Mononuclear cell (primary cell): Measurements from ENCODE around the gene RNF40. TPM values are rescaled to one million over a fixed set of nuclear protein-coding genes. Genes with fewer than 3 reads are reported as not detected.

Experiments used
- H3K27me3 ChIP-seq: 2 replicates; pipeline ENCODE4 v1.6.0; 2011; ENCODE audit warnings: low read length, control low read depth; ENCODE audit not compliant: insufficient read depth
- H3K4me1 ChIP-seq: 2 replicates; pipeline ENCODE4 v1.5.1; 2011; ENCODE audit warnings: mild to moderate bottlenecking, low read length, control low read depth; ENCODE audit not compliant: insufficient read depth
- H3K4me3 ChIP-seq: 2 replicates; pipeline ENCODE4 v1.5.1; 2011; ENCODE audit warnings: mild to moderate bottlenecking, low read length, moderate library complexity
- H3K9me3 ChIP-seq: 2 replicates; pipeline ENCODE4 v1.5.1; 2011; ENCODE audit warnings: low read depth, mild to moderate bottlenecking, control low read depth, low read length
- total RNA-seq: library from RNA; depleted of rRNA; stranded (reverse); fragments of >200 nt; gene quantifications from one replicate; pipeline ENCODE4 v1.2.3, GENCODE V29; 2012

The RNF40 gene
- 44.1 TPM for total RNA-seq

DNA sequence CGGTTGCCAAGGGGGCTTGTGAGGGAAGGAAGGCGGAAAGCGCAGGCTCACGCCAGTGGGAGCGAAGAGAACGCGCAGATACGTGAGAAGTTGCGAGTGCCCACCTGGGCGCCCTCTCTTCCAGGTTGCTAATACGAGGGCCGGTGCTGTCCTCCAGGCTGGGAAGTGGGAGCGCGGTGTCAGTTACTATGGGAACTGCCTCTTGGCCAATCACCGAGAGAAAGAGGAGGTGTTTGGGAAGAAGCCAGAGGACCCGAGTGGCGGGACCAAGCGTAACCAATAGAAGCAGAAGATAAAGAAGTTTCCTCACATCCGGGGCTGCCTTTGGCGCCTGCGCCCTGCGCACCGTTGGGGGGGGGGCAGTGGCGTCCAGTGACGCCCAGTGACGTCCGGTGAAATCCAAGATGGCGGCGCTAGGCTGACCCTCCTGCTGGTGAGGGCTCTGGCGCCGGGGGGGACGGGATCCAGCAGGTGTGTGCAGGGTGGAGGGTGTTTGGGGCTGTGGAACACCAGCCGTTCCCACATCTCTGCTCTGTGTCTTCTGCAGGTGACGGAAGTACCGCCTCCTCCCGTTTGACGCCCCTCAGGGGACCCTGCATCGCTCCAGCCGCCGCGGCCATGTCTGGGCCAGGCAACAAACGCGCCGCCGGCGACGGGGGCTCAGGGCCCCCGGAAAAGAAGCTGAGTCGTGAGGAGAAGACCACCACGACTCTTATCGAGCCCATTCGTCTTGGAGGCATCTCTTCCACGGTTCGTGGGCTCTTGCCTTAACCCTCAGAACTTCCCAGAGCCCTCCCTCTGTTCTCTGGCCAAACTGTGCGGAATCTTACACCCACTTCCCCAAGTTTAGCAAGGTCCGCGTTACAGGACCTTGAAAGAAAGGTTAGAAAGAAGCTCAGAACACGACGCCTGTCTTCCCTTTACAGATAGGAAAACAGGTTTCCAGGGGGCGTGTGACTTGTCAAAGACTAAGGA, at the start of gene RNF40, which contains the start of gene CFAP119:
RNF40 (plus strand) TSS at position 395 of the 975 bp plus-strand sequence; CDS start at position 619, 224 bp downstream.
CFAP119 (minus strand) TSS at position 135 of the 975 bp plus-strand sequence. CDS start 314 bp downstream, outside the sequence.
- H3K9me3 ChIP-seq = no peaks in the 10 kb centered on the region
- peaks cover 55% of the 10 kb centered on the region for H3K4me1 ChIP-seq
- H3K4me3 ChIP-seq = peak within 1 kb of the TSS; percentile 78
- no peaks in the 10 kb centered on the region for H3K27me3 ChIP-seq

GRCh38 chr16:30715750-30716445, 46.2 kb upstream of the RNF40 start:
- Histone ChIP-seq H3K4me3 (no peak overlapping the region), H3K27me3 (no peaks in the 10 kb centered on the region)

GRCh38 chr16:30720086-30720485, 42.0 kb upstream of the RNF40 start:
- H3K9me3 ChIP-seq = no peaks in the 10 kb centered on the region
- H3K27me3 ChIP-seq = no peaks in the 10 kb centered on the region
- H3K4me3 ChIP-seq = no peak overlapping the region
- peaks cover 28% of the 10 kb centered on the region for H3K4me1 ChIP-seq

More at GRCh38 chr16:30715750-30716445, 46.2 kb upstream of the RNF40 start:
- peaks cover 41% of the 10 kb centered on the region for H3K4me1 ChIP-seq
- H3K9me3 ChIP-seq = no peaks in the 10 kb centered on the region

GRCh38 chr16:30720694-30721093, 41.4 kb upstream of the RNF40 start:
- Histone ChIP-seq H3K4me1 (peaks cover 28% of the 10 kb centered on the region), H3K4me3 (no peak overlapping the region), H3K27me3 (no peaks in the 10 kb centered on the region), H3K9me3 (no peaks in the 10 kb centered on the region)

- no peaks in the 10 kb centered on the region for H3K27me3 ChIP-seq
- no peak overlapping the region for H3K4me3 ChIP-seq
Measured at GRCh38 chr16:30721167-30721566, 41.0 kb upstream of the RNF40 start.

DNA sequence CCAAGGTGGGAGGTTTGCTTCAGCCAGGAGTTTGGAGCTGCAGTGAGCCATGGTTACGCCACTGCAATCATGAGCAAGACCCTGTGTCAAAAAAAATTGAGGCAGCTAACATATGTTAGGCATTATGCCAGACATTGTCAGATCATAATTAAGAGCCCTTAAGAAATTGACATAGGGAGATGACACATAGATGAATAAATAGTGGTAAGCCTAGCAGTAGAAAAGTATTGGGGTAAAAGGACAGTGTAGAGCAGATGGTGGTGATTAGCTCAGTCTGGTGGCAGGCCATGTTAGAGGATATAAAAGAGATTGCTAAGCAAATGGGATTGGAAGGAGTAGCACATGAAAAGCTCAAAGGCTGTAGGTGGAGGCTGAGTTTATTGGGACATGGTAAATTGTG, 40.5 kb upstream of the RNF40 start:
- Histone ChIP-seq H3K4me3 (no peak overlapping the region), H3K27me3 (no peaks in the 10 kb centered on the region), H3K9me3 (no peaks in the 10 kb centered on the region), H3K4me1 (peaks cover 25% of the 10 kb centered on the region)

More at GRCh38 chr16:30721167-30721566, 41.0 kb upstream of the RNF40 start:
- H3K4me1 ChIP-seq = peaks cover 26% of the 10 kb centered on the region
- H3K9me3 ChIP-seq = no peaks in the 10 kb centered on the region

- no peaks in the 10 kb centered on the region for H3K27me3 ChIP-seq
- H3K9me3 ChIP-seq = no peaks in the 10 kb centered on the region
- H3K4me1 ChIP-seq = peaks cover 23% of the 10 kb centered on the region
- H3K4me3 ChIP-seq = no peak overlapping the region
Measured at GRCh38 chr16:30722443-30722842, 39.7 kb upstream of the RNF40 start.

GRCh38 chr16:30722916-30723315, 39.2 kb upstream of the RNF40 start:
- H3K4me1 ChIP-seq = peaks cover 23% of the 10 kb centered on the region
- H3K27me3 ChIP-seq = no peaks in the 10 kb centered on the region
- no peak overlapping the region for H3K4me3 ChIP-seq
- no peaks in the 10 kb centered on the region for H3K9me3 ChIP-seq

- no peaks in the 10 kb centered on the region for H3K27me3 ChIP-seq
Measured at GRCh38 chr16:30723725-30724355, 38.3 kb upstream of the RNF40 start.

GRCh38 chr16:30724641-30725417, 37.3 kb upstream of the RNF40 start:
- H3K9me3 ChIP-seq = no peaks in the 10 kb centered on the region
- H3K4me3 ChIP-seq = no peak overlapping the region

More at GRCh38 chr16:30723725-30724355, 38.3 kb upstream of the RNF40 start:
- peaks cover 29% of the 10 kb centered on the region for H3K4me1 ChIP-seq
- no peaks in the 10 kb centered on the region for H3K9me3 ChIP-seq
- no peak overlapping the region for H3K4me3 ChIP-seq

GRCh38 chr16:30725418-30725792, 36.7 kb upstream of the RNF40 start:
- no peaks in the 10 kb centered on the region for H3K9me3 ChIP-seq
- peaks cover 34% of the 10 kb centered on the region for H3K4me1 ChIP-seq
- no peak overlapping the region for H3K4me3 ChIP-seq
- H3K27me3 ChIP-seq = no peaks in the 10 kb centered on the region

More at GRCh38 chr16:30724641-30725417, 37.3 kb upstream of the RNF40 start:
- no peaks in the 10 kb centered on the region for H3K27me3 ChIP-seq
- H3K4me1 ChIP-seq = peaks cover 34% of the 10 kb centered on the region

DNA sequence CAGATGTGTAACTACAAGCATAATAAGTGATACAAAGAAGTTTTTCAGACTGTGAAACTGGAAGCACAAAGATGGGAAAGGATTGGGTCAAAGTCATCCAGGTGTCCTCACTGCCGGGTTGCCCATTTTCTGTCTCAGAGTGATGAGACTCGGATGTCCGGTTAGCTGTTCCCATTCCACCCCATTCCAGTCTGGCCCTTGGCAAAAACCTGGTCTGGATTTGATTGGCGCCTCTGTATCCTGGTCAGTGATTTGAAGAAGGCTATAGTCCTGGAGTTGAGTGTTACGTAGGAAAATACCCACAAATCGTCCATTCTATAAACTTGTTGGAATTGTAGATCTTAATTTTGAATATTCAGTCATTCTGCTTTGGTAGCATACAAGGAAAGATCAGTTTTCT, 33.8 kb upstream of the RNF40 start:
- Histone ChIP-seq H3K9me3 (no peaks in the 10 kb centered on the region), H3K4me1 (peaks cover 34% of the 10 kb centered on the region), H3K4me3 (no peak overlapping the region), H3K27me3 (no peaks in the 10 kb centered on the region)

- H3K27me3 ChIP-seq = no peaks in the 10 kb centered on the region
- no peaks in the 10 kb centered on the region for H3K9me3 ChIP-seq
- H3K4me1 ChIP-seq = peaks cover 32% of the 10 kb centered on the region
- no peak overlapping the region for H3K4me3 ChIP-seq
Measured at GRCh38 chr16:30728899-30729672, 33.0 kb upstream of the RNF40 start.
